ENCODE data around the gene MICAL2.

Gene MICAL2

DNA sequence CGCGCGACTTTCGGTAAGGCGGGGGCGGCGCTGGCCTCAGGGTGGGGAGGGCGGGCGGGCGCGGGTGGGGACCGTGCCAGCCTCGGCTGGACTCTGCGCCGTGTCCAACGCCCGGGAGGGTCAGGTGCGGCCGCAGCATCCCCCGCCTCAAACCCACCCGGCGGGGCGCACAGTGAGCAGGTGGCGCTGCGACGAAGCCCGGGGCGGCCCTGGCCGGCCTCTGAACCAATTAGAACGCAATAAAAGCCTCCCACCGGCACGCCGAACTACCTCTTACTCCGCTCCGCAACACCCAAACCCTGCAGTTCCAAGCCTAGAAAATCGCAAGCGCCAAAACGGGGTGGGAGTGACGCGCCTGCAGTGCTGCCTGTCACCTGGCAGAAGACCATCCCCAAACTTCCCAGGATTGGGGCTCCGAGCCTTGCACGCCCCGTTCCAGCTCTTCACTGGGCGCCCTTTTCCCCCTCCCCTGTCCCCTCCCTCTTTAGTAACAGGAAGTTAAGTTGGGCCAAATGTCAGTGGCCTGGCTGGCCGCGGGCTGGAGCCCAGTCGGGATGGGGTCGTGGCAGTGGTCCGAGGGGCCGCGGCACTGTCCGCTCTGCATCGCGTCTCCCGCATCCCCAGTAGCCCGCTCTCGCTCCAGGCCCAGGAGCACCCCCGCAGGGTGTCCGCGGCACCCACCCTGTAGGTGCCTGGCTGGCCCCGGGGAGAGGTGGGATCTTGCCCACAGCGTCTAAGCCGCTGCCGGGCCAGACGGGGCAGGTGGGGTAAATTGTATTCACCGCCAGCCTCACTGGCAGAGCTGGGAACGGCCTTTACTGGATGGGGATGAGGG lies 541 bp downstream of the MICAL2 start:
- DNase-seq (ENCODE audit: low read depth), result no peak
- in situ Hi-C loops (cut with HindIII; ENCODE audit: low sequenced_read_pairs), result no loop called here
- TF ChIP-seq, protein P1, sequence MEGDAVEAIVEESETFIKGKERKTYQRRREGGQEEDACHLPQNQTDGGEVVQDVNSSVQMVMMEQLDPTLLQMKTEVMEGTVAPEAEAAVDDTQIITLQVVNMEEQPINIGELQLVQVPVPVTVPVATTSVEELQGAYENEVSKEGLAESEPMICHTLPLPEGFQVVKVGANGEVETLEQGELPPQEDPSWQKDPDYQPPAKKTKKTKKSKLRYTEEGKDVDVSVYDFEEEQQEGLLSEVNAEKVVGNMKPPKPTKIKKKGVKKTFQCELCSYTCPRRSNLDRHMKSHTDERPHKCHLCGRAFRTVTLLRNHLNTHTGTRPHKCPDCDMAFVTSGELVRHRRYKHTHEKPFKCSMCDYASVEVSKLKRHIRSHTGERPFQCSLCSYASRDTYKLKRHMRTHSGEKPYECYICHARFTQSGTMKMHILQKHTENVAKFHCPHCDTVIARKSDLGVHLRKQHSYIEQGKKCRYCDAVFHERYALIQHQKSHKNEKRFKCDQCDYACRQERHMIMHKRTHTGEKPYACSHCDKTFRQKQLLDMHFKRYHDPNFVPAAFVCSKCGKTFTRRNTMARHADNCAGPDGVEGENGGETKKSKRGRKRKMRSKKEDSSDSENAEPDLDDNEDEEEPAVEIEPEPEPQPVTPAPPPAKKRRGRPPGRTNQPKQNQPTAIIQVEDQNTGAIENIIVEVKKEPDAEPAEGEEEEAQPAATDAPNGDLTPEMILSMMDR (IDR thresholded peaks at IDR 0.05; ENCODE audit: low read depth, low read length, missing control alignments), result no peak
- peak overlapping the region; percentile 79 for H3K4me3 ChIP-seq (ENCODE audit: low read depth, low read length)

DNA sequence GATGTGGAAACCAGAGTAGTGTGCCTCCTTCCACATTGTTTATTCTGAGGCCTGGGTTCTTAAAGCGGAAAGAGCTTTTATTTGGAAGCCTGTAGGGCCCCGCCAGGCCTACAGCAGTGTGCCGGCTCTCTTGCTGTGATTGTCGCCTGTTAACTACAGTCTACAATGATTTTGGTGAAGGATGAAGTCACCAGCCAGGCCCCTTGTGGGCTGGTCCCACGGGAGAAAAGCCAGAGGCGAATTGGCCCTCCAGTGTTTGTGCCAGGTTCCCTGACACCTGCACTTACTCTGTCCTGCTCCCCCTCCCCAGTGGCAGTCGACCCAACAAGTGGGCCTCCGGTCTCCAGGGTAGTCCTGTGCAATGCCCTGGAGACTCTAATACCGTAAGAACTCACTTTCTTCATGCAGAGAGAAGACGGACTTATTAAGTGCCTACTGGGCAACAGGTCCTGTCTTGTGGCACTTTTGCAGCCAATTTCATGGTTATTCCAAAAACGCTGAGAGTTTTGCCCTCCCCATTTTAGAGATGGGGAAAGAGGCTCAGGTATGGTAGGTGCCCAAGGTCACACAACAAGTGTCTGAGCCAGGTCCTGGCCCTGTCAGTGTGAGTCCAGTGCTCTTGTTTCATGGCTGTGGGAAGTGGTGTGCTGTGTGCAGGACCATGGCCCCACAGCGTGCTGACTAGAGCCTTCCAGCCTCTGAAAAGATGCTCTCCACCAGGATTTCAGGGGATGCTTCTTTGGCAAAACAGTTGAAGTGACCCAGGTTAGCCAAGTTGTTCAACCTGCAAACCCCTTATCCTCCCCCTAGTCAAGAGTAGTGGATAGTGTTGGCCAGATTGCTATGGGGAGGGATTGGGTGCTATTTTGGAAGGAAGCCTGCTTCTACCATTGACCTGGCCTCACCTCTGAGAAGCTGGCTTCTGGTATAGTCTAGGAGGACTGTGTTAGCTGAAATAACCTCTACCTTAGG lies 1.4 kb downstream of the MICAL2 start:
- in situ Hi-C loops (cut with HindIII; ENCODE audit: low sequenced_read_pairs), result no loop called here
- peak overlapping the region; percentile 79 for H3K4me3 ChIP-seq (ENCODE audit: low read depth, low read length)

GRCh38 chr11:12112750-12113149 lies 2.4 kb downstream of the MICAL2 start:
- TF ChIP-seq, protein P1 (IDR thresholded peaks at IDR 0.05; ENCODE audit: low read depth, low read length, missing control alignments), result no peak
- H3K4me3 ChIP-seq (ENCODE audit: low read depth, low read length), result peak overlapping the region; percentile 4
- DNase-seq (ENCODE audit: low read depth), result no peak
- in situ Hi-C loops (cut with HindIII; ENCODE audit: low sequenced_read_pairs), result no loop called here

More for the DNA sequence above, 1.4 kb downstream of the MICAL2 start:
- TF ChIP-seq, protein P1 (IDR thresholded peaks at IDR 0.05; ENCODE audit: low read depth, low read length, missing control alignments), result no peak
- DNase-seq (ENCODE audit: low read depth), result no peak

- no peak for DNase-seq (ENCODE audit: low read depth)
- in situ Hi-C loops (cut with HindIII; ENCODE audit: low sequenced_read_pairs), result no loop called here
- no peak overlapping the region for H3K4me3 ChIP-seq (ENCODE audit: low read depth, low read length)
- TF ChIP-seq, protein P1 (IDR thresholded peaks at IDR 0.05; ENCODE audit: low read depth, low read length, missing control alignments), result no peak
Measured at GRCh38 chr11:12113294-12113693, 2.9 kb downstream of the MICAL2 start.

GRCh38 chr11:12114193-12115033 lies 4.0 kb downstream of the MICAL2 start:
- DNase-seq (ENCODE audit: low read depth), result no peak
- in situ Hi-C loops (cut with HindIII; ENCODE audit: low sequenced_read_pairs), result no loop called here
- TF ChIP-seq, protein P1 (IDR thresholded peaks at IDR 0.05; ENCODE audit: low read depth, low read length, missing control alignments), result no peak
- H3K4me3 ChIP-seq (ENCODE audit: low read depth, low read length), result no peak overlapping the region
